Mucosa of rectum (tissue), 2 donors: ENCODE measurements around the gene DNAJC7.

Experiments
- H3K27ac ChIP-seq, 2 donors: one replicate each; pipeline ENCODE4 v1.7.0; 2013; ENCODE audit warnings: inconsistent platforms in 2 of 2, low read depth in 2 of 2, low read length in 2 of 2
- H3K27me3 ChIP-seq, 2 donors: one replicate each; pipeline ENCODE4 v1.7.0; 2013; ENCODE audit warnings: low read length in 2 of 2; ENCODE audit not compliant: control insufficient read depth in 2 of 2, insufficient read depth in 2 of 2
- H3K36me3 ChIP-seq, 2 donors: one replicate each; pipeline ENCODE4 v1.7.0; 2013; ENCODE audit warnings: low read length in 2 of 2; ENCODE audit not compliant: control insufficient read depth in 2 of 2, insufficient read depth in 2 of 2
- H3K4me1 ChIP-seq, 2 donors: one replicate each; pipeline ENCODE4 v1.7.0; 2013; ENCODE audit warnings: low read length in 2 of 2, mild to moderate bottlenecking in 1 of 2; ENCODE audit not compliant: control insufficient read depth in 2 of 2, insufficient read depth in 2 of 2
- H3K4me3 ChIP-seq, 2 donors: one replicate each; pipeline ENCODE4 v1.7.0; 2013; ENCODE audit warnings: low read length in 2 of 2
- H3K9ac ChIP-seq, 2 donors: one replicate each; pipeline ENCODE4 v1.7.0; 2013; ENCODE audit warnings: low read length in 2 of 2, low read depth in 1 of 2, mild to moderate bottlenecking in 1 of 2
- H3K9me3 ChIP-seq, 2 donors: one replicate each; pipeline ENCODE4 v1.7.0; 2013; ENCODE audit warnings: low read length in 2 of 2; ENCODE audit not compliant: control insufficient read depth in 2 of 2
- donor health status: healthy.
- donor health status: Normal muscosa, but diverticular disease.

The DNAJC7 gene

GRCh38 chr17:42016941-42017865, at the start of gene DNAJC7:
DNAJC7 (minus strand) TSS chr17:42017439; CDS start chr17:42017416, 23 bp downstream.
- Histone ChIP-seq H3K9me3 (no peaks in the 10 kb centered on the region), H3K27ac (peak within 1 kb of the TSS; percentile 85 to 91), H3K4me1 (peaks cover 30 to 32% of the 10 kb centered on the region in 2 donors), H3K9ac (peak within 1 kb of the TSS; percentile 94 to 97), H3K27me3 (no peaks in the 10 kb centered on the region), H3K36me3 (peaks cover under 1 to 2% of the 10 kb centered on the region in 2 donors), H3K4me3 (peak within 1 kb of the TSS; percentile 91 to 96)

GRCh38 chr17:42065201-42065600, 48.0 kb upstream of the DNAJC7 start:
- no peaks in the 10 kb centered on the region for H3K9me3 ChIP-seq
- no peak overlapping the region for H3K4me3 ChIP-seq
- H3K4me1 ChIP-seq, result peaks cover 9 to 10% of the 10 kb centered on the region in 2 donors
- no peak overlapping the region for H3K9ac ChIP-seq
- no peaks in the 10 kb centered on the region for H3K36me3 ChIP-seq
- H3K27ac ChIP-seq, result no peak overlapping the region
- peaks cover 0 to under 1% of the 10 kb centered on the region in 2 donors for H3K27me3 ChIP-seq

GRCh38 chr17:42062681-42063080, 45.4 kb upstream of the DNAJC7 start:
- Histone ChIP-seq H3K4me3 (no peak overlapping the region), H3K27ac (no peak overlapping the region), H3K4me1 (peaks cover 4 to 7% of the 10 kb centered on the region in 2 donors), H3K9ac (no peak overlapping the region), H3K9me3 (no peaks in the 10 kb centered on the region), H3K27me3 (no peaks in the 10 kb centered on the region), H3K36me3 (no peaks in the 10 kb centered on the region)

- Histone ChIP-seq H3K27me3 (no peaks in the 10 kb centered on the region), H3K9me3 (no peaks in the 10 kb centered on the region), H3K4me3 (no peak overlapping the region), H3K36me3 (no peaks in the 10 kb centered on the region), H3K27ac (no peak overlapping the region), H3K4me1 (peaks cover 0 to 4% of the 10 kb centered on the region in 2 donors), H3K9ac (no peak overlapping the region)
Measured at GRCh38 chr17:42061646-42062487, 44.6 kb upstream of the DNAJC7 start.

GRCh38 chr17:42060231-42060630, 43.0 kb upstream of the DNAJC7 start:
- no peaks in the 10 kb centered on the region for H3K27me3 ChIP-seq
- no peak overlapping the region for H3K4me3 ChIP-seq
- no peak overlapping the region for H3K27ac ChIP-seq
- H3K9ac ChIP-seq, result no peak overlapping the region
- no peaks in the 10 kb centered on the region for H3K36me3 ChIP-seq
- no peaks in the 10 kb centered on the region for H3K9me3 ChIP-seq
- H3K4me1 ChIP-seq, result peaks cover 0 to 4% of the 10 kb centered on the region in 2 donors

GRCh38 chr17:42059815-42060214, 42.6 kb upstream of the DNAJC7 start:
- H3K4me3 ChIP-seq, result no peak overlapping the region
- no peak overlapping the region for H3K9ac ChIP-seq
- no peak overlapping the region for H3K27ac ChIP-seq
- no peaks in the 10 kb centered on the region for H3K9me3 ChIP-seq
- H3K36me3 ChIP-seq, result no peaks in the 10 kb centered on the region
- no peaks in the 10 kb centered on the region for H3K27me3 ChIP-seq
- H3K4me1 ChIP-seq, result peaks cover 0 to 4% of the 10 kb centered on the region in 2 donors

GRCh38 chr17:42058063-42058462, 40.8 kb upstream of the DNAJC7 start:
- H3K36me3 ChIP-seq, result no peaks in the 10 kb centered on the region
- H3K4me3 ChIP-seq, result no peak overlapping the region
- peaks cover 0 to 4% of the 10 kb centered on the region in 2 donors for H3K27me3 ChIP-seq
- peaks cover 0 to 4% of the 10 kb centered on the region in 2 donors for H3K4me1 ChIP-seq
- H3K9ac ChIP-seq, result no peak overlapping the region
- H3K9me3 ChIP-seq, result no peaks in the 10 kb centered on the region
- H3K27ac ChIP-seq, result no peak overlapping the region

GRCh38 chr17:42056635-42057034, 39.4 kb upstream of the DNAJC7 start:
- Histone ChIP-seq H3K27me3 (peaks cover 0 to 5% of the 10 kb centered on the region in 2 donors), H3K4me1 (peaks cover 0 to 4% of the 10 kb centered on the region in 2 donors), H3K36me3 (no peaks in the 10 kb centered on the region), H3K4me3 (no peak overlapping the region), H3K9ac (no peak overlapping the region), H3K9me3 (no peaks in the 10 kb centered on the region), H3K27ac (no peak overlapping the region)

GRCh38 chr17:42055496-42055895, 38.3 kb upstream of the DNAJC7 start:
- peaks cover 0 to 4% of the 10 kb centered on the region in 2 donors for H3K4me1 ChIP-seq
- no peaks in the 10 kb centered on the region for H3K36me3 ChIP-seq
- no peak overlapping the region for H3K27ac ChIP-seq
- H3K9ac ChIP-seq, result no peak overlapping the region
- H3K4me3 ChIP-seq, result no peak overlapping the region
- no peaks in the 10 kb centered on the region for H3K9me3 ChIP-seq
- peaks cover 0 to 9% of the 10 kb centered on the region in 2 donors for H3K27me3 ChIP-seq

- Histone ChIP-seq H3K27ac (no peak overlapping the region), H3K9ac (no peak overlapping the region), H3K4me1 (peaks cover 1 to 5% of the 10 kb centered on the region in 2 donors), H3K36me3 (no peaks in the 10 kb centered on the region), H3K27me3 (peaks cover 0 to 9% of the 10 kb centered on the region in 2 donors), H3K4me3 (no peak overlapping the region), H3K9me3 (no peaks in the 10 kb centered on the region)
Measured at GRCh38 chr17:42055027-42055426, 37.8 kb upstream of the DNAJC7 start.
